SK-N-SH treated with all-trans-retinoic acid at 6 μM for 48 hours (cell line): ENCODE data around the gene PAN2.
"Not testable (repeated sequence)": the region's sequence is repeated elsewhere in the genome, so short reads cannot be mapped to it uniquely, and the experiment has no call there.

Experiments used
- ATAC-seq: fragments of 200-7000 bp; cut with Tn5 transposase; 3 replicates; pipeline ENCODE4 v1.9.1; 2020; ENCODE audit warnings: mild to moderate bottlenecking, moderate library complexity
- ARNTL ChIP-seq: fragments of 450-650 bp; formaldehyde crosslinking; IDR thresholded peaks from 2 replicates; pipeline ENCODE4 v1.5.0; 2020; ENCODE audit warnings: low read depth, mild to moderate bottlenecking, moderate library complexity, borderline replicate concordance
- BACH2 ChIP-seq: fragments of 250-450 bp; sonication (Bioruptor Pico); IDR thresholded peaks from 2 replicates; pipeline ENCODE4 v1.9.0; 2021; ENCODE audit warnings: mild to moderate bottlenecking, borderline replicate concordance
- CSDC2 ChIP-seq: fragments of 250-450 bp; sonication (Bioruptor Pico); IDR thresholded peaks from 2 replicates; pipeline ENCODE4 v1.5.0; 2020; ENCODE audit warnings: mild to moderate bottlenecking, moderate library complexity
- ESRRG ChIP-seq: fragments of 250-450 bp; sonication (Bioruptor Pico); IDR thresholded peaks from 2 replicates; pipeline ENCODE4 v1.6.1; 2021; ENCODE audit warnings: mild to moderate bottlenecking
- GLIS3 ChIP-seq: fragments of 250-450 bp; sonication (Bioruptor Pico); IDR thresholded peaks from 2 replicates; pipeline ENCODE4 v1.5.0; 2020; ENCODE audit warnings: mild to moderate bottlenecking, moderate library complexity
- ISL1 ChIP-seq: fragments of 250-450 bp; sonication (Bioruptor Pico); IDR thresholded peaks from 2 replicates; pipeline ENCODE4 v2.1.2; 2022; ENCODE audit warnings: mild to moderate bottlenecking, moderate library complexity
- OSR1 ChIP-seq: fragments of 250-450 bp; sonication (Bioruptor Pico); IDR thresholded peaks from 2 replicates; pipeline ENCODE4 v1.8.0; 2022; ENCODE audit warnings: moderate library complexity, mild to moderate bottlenecking, inconsistent platforms
- PPARA ChIP-seq: fragments of 250-450 bp; sonication (Bioruptor Pico); IDR thresholded peaks from 2 replicates; pipeline ENCODE4 v1.5.0; 2020; ENCODE audit warnings: mild to moderate bottlenecking, borderline replicate concordance
- RARB ChIP-seq: fragments of 250-450 bp; sonication (Bioruptor Pico); IDR thresholded peaks from 2 replicates; pipeline ENCODE4 v1.8.0; 2021; ENCODE audit warnings: mild to moderate bottlenecking, moderate library complexity
- SNAI2 ChIP-seq: fragments of 250-450 bp; sonication (Bioruptor Pico); IDR thresholded peaks from 2 replicates; pipeline ENCODE4 v1.5.0; 2020; ENCODE audit warnings: mild to moderate bottlenecking, moderate library complexity
- TOX ChIP-seq: fragments of 250-450 bp; sonication (Bioruptor Pico); IDR thresholded peaks from 2 replicates; pipeline ENCODE4 v1.8.0; 2021; ENCODE audit warnings: mild to moderate bottlenecking, moderate library complexity, borderline replicate concordance
- ZNF565 ChIP-seq: fragments of 450-650 bp; formaldehyde crosslinking; conservative IDR thresholded peaks from 2 replicates; pipeline ENCODE4 v1.5.0; 2020; ENCODE audit warnings: low read depth, mild to moderate bottlenecking, moderate library complexity
- ZNF70 ChIP-seq: fragments of 450-650 bp; formaldehyde crosslinking; IDR thresholded peaks from 2 replicates; pipeline ENCODE4 v1.5.0; 2020; ENCODE audit warnings: mild to moderate bottlenecking, moderate library complexity
- ZNF8 ChIP-seq: fragments of 450-650 bp; formaldehyde crosslinking; IDR thresholded peaks from 2 replicates; pipeline ENCODE4 v1.5.0; 2020; ENCODE audit warnings: mild to moderate bottlenecking, moderate library complexity
- TF ChIP-seq, protein P1 (sequence below): fragments of 250-450 bp; sonication (Bioruptor Pico); IDR thresholded peaks from 2 replicates; pipeline ENCODE4 v1.8.0; 2021; ENCODE audit warnings: low read depth, mild to moderate bottlenecking, moderate library complexity, borderline replicate concordance
- TF ChIP-seq, protein P2 (sequence below): fragments of 250-450 bp; sonication (Bioruptor Pico); IDR thresholded peaks from 2 replicates; pipeline ENCODE4 v1.5.1; 2020; ENCODE audit warnings: low read depth, mild to moderate bottlenecking, moderate library complexity
- TF ChIP-seq, protein P3 (sequence below): fragments of 250-450 bp; sonication (Bioruptor Pico); IDR thresholded peaks from 2 replicates; pipeline ENCODE4 v1.8.0; 2020; ENCODE audit warnings: mild to moderate bottlenecking, moderate library complexity, borderline replicate concordance

The PAN2 gene

DNA sequence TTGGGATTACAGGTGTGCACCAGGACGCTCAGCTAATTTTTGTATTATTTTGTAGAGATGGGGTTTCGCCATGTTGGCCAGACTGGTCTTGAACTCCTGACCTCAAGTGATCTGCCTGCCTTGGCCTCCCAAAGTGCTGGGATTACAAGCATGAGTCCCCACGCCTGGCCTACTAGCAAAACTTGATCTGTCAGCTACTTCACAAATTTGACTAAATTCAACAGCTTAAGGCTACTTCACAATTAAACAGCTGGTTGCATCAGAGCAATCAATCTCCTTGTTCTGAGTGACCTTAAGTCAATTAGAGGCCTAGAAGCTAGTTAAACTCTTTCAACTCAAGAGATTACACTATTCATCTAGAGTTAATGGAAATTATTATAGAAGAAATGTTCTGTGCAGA is 54.9 kb downstream of the PAN2 start:
- no peak for TF ChIP-seq ZNF70 (CRISPR knock-in tag)
- TF ChIP-seq ISL1: no peak
- TF ChIP-seq ZNF565 (CRISPR knock-in tag): no peak
- TF ChIP-seq RARB (CRISPR knock-in tag): no peak
- TF ChIP-seq, protein P1, sequence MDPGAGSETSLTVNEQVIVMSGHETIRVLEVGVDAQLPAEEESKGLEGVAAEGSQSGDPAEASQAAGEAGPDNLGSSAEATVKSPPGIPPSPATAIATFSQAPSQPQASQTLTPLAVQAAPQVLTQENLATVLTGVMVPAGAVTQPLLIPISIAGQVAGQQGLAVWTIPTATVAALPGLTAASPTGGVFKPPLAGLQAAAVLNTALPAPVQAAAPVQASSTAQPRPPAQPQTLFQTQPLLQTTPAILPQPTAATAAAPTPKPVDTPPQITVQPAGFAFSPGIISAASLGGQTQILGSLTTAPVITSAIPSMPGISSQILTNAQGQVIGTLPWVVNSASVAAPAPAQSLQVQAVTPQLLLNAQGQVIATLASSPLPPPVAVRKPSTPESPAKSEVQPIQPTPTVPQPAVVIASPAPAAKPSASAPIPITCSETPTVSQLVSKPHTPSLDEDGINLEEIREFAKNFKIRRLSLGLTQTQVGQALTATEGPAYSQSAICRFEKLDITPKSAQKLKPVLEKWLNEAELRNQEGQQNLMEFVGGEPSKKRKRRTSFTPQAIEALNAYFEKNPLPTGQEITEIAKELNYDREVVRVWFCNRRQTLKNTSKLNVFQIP: no peak
- no peak for TF ChIP-seq ZNF8 (CRISPR knock-in tag)
- no peak for TF ChIP-seq OSR1
- TF ChIP-seq BACH2 (CRISPR knock-in tag): no peak
- no peak for TF ChIP-seq GLIS3 (CRISPR knock-in tag)
- TF ChIP-seq, protein P2, sequence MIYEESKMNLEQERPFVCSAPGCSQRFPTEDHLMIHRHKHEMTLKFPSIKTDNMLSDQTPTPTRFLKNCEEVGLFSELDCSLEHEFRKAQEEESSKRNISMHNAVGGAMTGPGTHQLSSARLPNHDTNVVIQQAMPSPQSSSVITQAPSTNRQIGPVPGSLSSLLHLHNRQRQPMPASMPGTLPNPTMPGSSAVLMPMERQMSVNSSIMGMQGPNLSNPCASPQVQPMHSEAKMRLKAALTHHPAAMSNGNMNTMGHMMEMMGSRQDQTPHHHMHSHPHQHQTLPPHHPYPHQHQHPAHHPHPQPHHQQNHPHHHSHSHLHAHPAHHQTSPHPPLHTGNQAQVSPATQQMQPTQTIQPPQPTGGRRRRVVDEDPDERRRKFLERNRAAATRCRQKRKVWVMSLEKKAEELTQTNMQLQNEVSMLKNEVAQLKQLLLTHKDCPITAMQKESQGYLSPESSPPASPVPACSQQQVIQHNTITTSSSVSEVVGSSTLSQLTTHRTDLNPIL (CRISPR knock-in tag): no peak
- no peak for ATAC-seq

DNA sequence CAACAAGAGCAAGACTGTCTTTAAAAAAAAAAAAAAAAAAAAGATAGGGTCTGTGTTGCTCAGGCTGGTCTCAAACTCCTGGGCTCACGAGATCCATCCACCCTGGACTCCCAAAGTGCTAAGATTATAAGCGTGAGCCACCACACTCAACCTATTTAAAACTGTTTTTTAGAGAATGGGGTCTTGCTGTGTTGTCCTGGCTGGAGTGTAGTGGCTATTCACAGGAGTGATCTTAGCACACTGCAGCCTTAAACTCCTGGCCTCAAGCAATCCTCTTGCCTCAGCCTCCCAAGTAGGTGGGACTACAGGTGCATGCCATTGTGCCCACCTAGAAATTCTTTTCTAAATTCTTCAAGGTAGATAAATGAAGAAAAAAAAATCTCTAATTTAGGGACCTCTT is 59.5 kb downstream of the PAN2 start:
- ATAC-seq: no peak
- TF ChIP-seq ARNTL (no peak), PPARA (CRISPR knock-in tag) (no peak), CSDC2 (CRISPR knock-in tag) (no peak), TOX (CRISPR knock-in tag) (no peak), ZNF565 (CRISPR knock-in tag) (no peak), OSR1 (no peak), SNAI2 (no peak)
- TF ChIP-seq, protein P2 (CRISPR knock-in tag): no peak
- TF ChIP-seq, protein P1: no peak

DNA sequence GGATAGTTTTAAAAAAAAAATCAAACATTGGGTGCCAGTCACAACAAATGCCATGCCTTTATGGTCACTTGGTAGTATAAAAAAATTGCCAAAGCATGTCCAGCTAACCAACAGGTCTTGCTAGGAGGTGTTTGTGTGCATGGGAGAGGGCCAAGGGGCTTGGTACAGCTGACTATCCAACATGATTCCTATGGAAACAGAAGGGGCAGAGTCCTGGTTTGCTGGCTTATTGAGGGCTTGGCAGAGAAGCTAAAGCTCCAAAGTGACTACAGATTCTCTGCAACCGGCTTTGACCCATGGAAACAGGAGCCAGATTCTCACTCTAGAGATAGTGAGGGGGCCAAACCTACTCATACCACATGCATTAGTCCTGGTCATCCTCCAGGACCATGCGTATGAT is 61.3 kb downstream of the PAN2 start:
- ATAC-seq: not testable (repeated sequence)

DNA sequence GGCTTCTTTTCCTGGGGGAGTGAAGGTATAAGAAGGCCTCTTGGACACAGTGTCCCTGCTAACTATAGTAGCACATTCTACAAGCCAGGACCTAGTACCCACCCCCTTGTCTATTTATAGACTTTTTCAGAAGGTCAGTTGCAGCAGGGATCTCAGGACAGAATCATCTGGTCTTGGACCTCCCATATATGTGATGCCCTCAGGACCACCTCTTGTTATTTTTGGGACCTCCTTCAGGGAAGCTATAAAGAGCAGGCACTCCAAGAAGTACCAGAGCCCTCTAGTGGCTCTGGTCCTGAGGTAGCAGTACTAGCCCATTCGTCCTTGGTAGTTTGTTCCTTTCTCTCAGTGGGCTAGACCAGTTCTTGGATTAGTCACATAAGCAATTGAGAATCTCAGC is 62.8 kb downstream of the PAN2 start:
- peak; percentile 31 for ATAC-seq
- TF ChIP-seq, protein P2 (CRISPR knock-in tag): no peak

DNA sequence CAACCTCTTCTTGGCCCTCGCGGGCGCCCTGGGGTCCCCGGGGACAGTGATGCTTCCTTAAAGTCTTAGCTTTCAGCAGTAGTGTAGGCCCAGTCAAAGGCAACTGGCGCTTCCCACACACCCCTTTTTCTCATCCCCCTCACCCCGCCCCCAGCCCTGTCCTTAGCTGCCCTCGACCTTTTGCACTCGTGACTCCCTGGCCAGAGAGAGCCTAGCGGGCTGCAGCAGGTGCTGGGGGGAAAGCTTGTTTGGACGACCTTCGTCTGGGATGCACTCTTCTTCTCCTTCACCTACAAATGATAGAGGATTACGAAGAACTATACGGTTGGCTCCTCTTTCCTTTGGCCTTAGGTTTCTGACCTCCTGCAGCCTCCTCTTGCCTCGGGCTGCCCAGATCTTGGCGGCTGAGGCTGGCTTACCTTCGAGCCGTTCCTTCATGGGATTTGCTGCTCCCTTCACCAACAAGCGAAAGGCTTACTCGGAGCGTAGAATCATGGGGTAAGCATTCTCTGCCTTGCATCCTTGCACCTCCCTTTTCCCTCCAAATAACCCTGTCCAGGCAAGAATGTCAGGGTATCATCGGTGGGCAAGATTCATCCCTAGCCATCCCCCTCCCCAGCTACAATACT is 66.2 kb downstream of the PAN2 start:
- ATAC-seq: no peak; the same call in 1 of the 3 replicates

More for the DNA sequence above, 66.2 kb downstream of the PAN2 start:
- TF ChIP-seq ESRRG (CRISPR knock-in tag): no peak
- no peak for TF ChIP-seq ZNF565 (CRISPR knock-in tag)
- TF ChIP-seq, protein P1: no peak
- TF ChIP-seq, protein P3, sequence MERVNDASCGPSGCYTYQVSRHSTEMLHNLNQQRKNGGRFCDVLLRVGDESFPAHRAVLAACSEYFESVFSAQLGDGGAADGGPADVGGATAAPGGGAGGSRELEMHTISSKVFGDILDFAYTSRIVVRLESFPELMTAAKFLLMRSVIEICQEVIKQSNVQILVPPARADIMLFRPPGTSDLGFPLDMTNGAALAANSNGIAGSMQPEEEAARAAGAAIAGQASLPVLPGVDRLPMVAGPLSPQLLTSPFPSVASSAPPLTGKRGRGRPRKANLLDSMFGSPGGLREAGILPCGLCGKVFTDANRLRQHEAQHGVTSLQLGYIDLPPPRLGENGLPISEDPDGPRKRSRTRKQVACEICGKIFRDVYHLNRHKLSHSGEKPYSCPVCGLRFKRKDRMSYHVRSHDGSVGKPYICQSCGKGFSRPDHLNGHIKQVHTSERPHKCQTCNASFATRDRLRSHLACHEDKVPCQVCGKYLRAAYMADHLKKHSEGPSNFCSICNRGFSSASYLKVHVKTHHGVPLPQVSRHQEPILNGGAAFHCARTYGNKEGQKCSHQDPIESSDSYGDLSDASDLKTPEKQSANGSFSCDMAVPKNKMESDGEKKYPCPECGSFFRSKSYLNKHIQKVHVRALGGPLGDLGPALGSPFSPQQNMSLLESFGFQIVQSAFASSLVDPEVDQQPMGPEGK (CRISPR knock-in tag): no peak
- no peak for TF ChIP-seq OSR1
- no peak for TF ChIP-seq ARNTL
- TF ChIP-seq ZNF70 (CRISPR knock-in tag): no peak
